HG03520 (cell line): ENCODE measurements around the gene ZNF485.

Source experiments
- ATAC-seq: cut with Tn5 transposase; IDR thresholded peaks from one replicate; pipeline ENCODE4 v1.9.1; 2021; ENCODE audit warnings: mild to moderate bottlenecking, moderate library complexity; ENCODE audit not compliant: unreplicated experiment

Gene ZNF485

GRCh38 chr10:43667317-43667731 is 61.1 kb downstream of the ZNF485 start:
- ATAC-seq = no peak
